HEK293 (cell line): Measurements from ENCODE around the gene ARHGAP42.

Source experiments
- CTCF ChIP-seq: fragments of 450-650 bp; formaldehyde crosslinking; IDR thresholded peaks from 2 replicates; pipeline ENCODE4 v1.5.1; 2016; ENCODE audit warnings: missing biosample characterization, missing genetic modification characterization
- HOXA7 ChIP-seq: sonication (generic); formaldehyde crosslinking; IDR thresholded peaks from 2 replicates; pipeline ENCODE4 v1.8.1; 2022; ENCODE audit warnings: missing genetic modification reagents, borderline replicate concordance
- IKZF3 ChIP-seq: fragments of 450-650 bp; IDR thresholded peaks from 2 replicates; pipeline ENCODE4 v1.5.0; 2018; ENCODE audit warnings: missing biosample characterization, mild to moderate bottlenecking, missing genetic modification characterization, moderate library complexity
- TRIM28 ChIP-seq: IDR thresholded peaks from 2 replicates; pipeline ENCODE4 v1.6.1; 2011; ENCODE audit warnings: low read length, control low read depth, borderline replicate concordance
- ZBTB11 ChIP-seq: fragments of 450-650 bp; formaldehyde crosslinking; conservative IDR thresholded peaks from 2 replicates; pipeline ENCODE4 v1.5.1; 2016; ENCODE audit warnings: low read depth, missing biosample characterization, missing genetic modification characterization
- ZFP37 ChIP-seq: fragments of 450-650 bp; formaldehyde crosslinking; IDR thresholded peaks from 2 replicates; pipeline ENCODE4 v1.5.1; 2016; ENCODE audit warnings: missing biosample characterization, missing genetic modification characterization
- ZFP69B ChIP-seq: fragments of 450-650 bp; formaldehyde crosslinking; IDR thresholded peaks from 2 replicates; pipeline ENCODE4 v1.5.1; 2016; ENCODE audit warnings: missing biosample characterization, missing genetic modification characterization
- ZNF138 ChIP-seq: fragments of 450-650 bp; formaldehyde crosslinking; IDR thresholded peaks from 2 replicates; pipeline ENCODE4 v1.5.1; 2016; ENCODE audit warnings: missing biosample characterization, missing genetic modification characterization, borderline replicate concordance
- ZNF174 ChIP-seq: fragments of 450-650 bp; formaldehyde crosslinking; IDR thresholded peaks from 2 replicates; pipeline ENCODE4 v1.5.0; 2017; ENCODE audit warnings: missing biosample characterization, mild to moderate bottlenecking, missing genetic modification characterization
- ZNF23 ChIP-seq: fragments of 450-650 bp; formaldehyde crosslinking; IDR thresholded peaks from 2 replicates; pipeline ENCODE4 v1.5.1; 2016; ENCODE audit warnings: missing biosample characterization, missing genetic modification characterization, borderline replicate concordance
- ZNF404 ChIP-seq: fragments of 450-650 bp; formaldehyde crosslinking; IDR thresholded peaks from 2 replicates; pipeline ENCODE4 v1.5.1; 2017; ENCODE audit warnings: missing biosample characterization, missing genetic modification characterization
- ZNF585B ChIP-seq: fragments of 450-650 bp; formaldehyde crosslinking; IDR thresholded peaks from 2 replicates; pipeline ENCODE4 v1.5.1; 2016; ENCODE audit warnings: missing biosample characterization, missing genetic modification characterization
- ZNF704 ChIP-seq: fragments of 450-650 bp; formaldehyde crosslinking; IDR thresholded peaks from 2 replicates; pipeline ENCODE4 v1.5.1; 2016; ENCODE audit warnings: missing biosample characterization, missing genetic modification characterization
- ZSCAN5A ChIP-seq: fragments of 450-650 bp; formaldehyde crosslinking; IDR thresholded peaks from 2 replicates; pipeline ENCODE4 v1.5.1; 2016; ENCODE audit warnings: missing biosample characterization, missing genetic modification characterization

GRCh38 chr11:100833276-100833675, 146.2 kb downstream of the ARHGAP42 start:
- no peak for TF ChIP-seq CTCF (tag by site-specific recombination)
- no peak for TF ChIP-seq IKZF3 (tag by site-specific recombination)
- no peak for TF ChIP-seq ZNF585B (tag by site-specific recombination)
- no peak for TF ChIP-seq ZNF704 (tag by site-specific recombination)
- no peak for TF ChIP-seq ZNF174 (tag by site-specific recombination)
- TF ChIP-seq TRIM28: no peak
- no peak for TF ChIP-seq ZSCAN5A
- TF ChIP-seq ZFP37 (tag by site-specific recombination): no peak
- TF ChIP-seq ZNF23: no peak
- no peak for TF ChIP-seq HOXA7 (CRISPR knock-in tag)
- TF ChIP-seq ZFP69B (tag by site-specific recombination): no peak
- no peak for TF ChIP-seq ZNF404
- no peak for TF ChIP-seq ZBTB11
- no peak for TF ChIP-seq ZNF138
